ENCODE measurements around the gene UMAD1.
A peak's percentile ranks its signal among the peaks of the same experiment; 100 is the strongest.

UMAD1 gene

DNA sequence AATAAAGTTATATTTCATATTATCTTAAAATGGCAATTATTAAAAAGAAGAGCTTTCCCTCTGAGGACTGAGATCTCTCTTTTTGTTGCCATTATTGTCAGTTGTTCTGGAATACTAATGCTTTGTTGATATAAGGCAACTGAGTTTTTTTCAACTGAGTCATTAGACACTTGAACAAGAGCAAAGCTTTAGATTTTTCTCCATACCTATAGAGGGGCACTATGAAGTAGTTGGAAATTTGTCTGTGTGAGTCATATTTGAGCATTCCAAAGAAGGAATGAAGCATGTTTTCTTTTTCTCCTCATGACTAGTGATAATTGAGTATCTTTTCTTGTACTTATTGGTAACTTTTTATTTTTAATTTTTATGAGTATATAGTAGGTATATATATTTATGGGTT, 53.3 kb downstream of the UMAD1 start:
- no peak for DNase-seq

DNA sequence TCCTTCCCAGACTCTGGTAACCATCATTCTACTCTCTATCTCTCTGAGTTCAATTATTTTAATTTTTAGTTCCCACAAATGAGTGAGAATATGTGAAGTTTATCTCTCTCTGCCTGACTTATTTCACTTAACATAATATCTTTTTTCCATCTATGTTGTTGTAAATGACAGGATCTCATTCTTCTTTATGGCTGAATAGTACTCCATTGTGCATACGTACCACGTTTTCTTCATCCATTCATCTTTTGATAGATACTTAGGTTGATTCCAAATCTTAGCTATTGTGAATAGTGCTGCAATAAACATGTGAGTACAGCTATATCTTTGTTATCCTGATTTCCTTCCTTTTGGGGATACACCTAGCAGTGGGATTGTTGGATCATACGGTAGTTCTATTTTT, 54.0 kb downstream of the UMAD1 start:
- DNase-seq = no peak

DNA sequence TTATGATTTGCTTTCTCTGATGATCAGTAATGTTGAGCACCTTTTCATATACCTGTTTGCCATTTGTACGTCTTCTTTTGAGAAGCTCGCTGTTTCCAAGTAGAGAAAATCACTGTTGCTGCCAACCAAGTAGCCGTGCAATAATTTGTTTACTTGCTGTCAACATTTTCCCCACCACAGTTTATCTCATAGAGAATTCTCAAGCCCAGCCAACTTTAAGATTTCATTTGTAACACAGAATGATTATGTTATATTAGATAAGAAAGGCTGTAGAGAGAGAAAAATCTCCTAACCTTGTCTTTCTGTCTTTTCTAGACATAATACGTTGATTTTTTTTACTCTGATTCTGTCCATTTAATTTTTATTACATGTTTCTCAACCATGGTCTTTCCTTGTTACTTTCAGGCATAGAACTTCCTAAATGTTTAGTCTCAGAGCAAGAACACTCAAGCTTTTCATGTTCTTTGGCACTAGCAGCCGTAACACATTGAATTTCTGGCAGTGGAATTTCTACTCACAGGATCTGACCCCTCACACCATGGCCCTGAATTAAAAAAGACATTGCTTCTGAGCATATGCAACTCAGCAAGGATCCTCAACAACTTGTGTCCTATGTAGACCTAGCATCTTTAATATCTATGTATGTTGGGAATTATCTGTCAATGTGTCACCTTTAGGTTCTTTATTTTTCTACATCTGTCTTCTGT, 54.7 kb downstream of the UMAD1 start:
- no peak for DNase-seq

DNA sequence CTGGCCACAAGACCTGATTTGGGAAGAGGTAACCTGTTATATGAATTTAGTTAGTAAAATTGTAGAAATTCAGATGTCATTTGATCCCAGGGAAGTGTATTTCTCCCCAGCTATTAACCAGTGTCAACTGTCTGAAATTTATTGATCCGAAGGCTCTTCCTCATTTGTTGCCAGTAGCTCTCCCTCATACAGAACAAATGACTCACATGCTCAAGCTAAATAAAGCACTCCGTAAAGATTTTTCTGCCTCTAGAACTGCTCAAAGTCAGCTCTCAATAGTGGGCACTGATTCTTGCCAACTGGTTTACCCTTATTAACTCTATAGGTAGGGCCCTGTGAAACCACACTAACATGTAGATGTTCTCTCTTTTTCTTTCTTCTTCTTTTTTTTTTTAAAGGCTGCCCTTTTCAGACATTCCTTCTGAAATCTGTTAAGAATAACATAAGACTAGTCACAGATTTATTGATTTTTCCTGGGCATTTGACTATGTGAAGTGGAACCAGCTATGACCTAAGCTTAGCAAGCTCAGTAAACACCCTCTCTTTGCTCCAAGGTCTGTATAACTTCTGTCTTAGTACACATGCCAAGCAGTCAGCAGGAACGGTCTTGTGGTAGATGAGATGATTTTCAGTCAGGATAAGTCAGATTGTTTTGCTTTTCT, 56.0 kb downstream of the UMAD1 start:
- DNase-seq = no peak

DNA sequence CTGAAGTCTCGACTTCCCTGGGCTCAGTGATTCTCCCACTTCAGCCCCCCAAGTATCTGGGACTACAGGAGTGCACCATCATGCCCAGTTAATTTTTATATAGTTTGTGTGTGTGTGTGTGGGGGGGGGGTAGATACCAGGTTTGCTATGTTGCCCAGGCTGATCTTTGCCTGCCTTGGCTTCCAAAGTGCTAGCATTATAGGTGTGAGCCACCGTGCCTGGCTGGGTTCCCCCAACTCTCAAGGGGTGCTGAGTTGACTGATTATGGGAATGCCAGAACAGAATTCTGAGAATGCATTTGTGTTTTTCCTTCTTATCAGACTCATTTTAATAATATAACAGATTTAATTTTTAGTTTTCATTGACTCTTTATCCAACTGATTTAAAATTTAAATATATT, 58.4 kb downstream of the UMAD1 start:
- no peak for DNase-seq

- no peak for DNase-seq
Observed at GRCh38 chr7:7699380-7699779, 58.8 kb downstream of the UMAD1 start.

- DNase-seq = no peak
Observed at GRCh38 chr7:7699970-7700369, 59.4 kb downstream of the UMAD1 start.

- DNase-seq = no peak
Observed at GRCh38 chr7:7701527-7701926, 61.0 kb downstream of the UMAD1 start.

DNA sequence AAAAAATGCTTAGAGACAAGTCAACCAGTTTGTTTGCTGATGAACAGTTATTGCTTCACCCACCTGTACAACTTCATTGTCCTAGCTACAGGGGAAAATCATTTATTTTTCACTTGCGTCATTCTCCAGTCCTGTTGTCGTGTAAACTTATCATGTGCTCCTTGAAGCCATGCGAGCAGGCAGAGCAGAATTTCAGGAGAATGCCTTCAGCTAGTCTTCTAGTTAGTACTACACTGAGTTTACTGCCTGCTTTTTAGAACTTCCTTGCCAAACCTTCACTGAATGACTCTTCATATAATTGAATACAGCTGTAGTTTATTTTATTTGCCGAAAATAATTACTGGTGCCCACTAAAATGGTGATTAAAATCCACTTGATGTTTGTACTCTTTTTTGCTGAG, 62.3 kb downstream of the UMAD1 start:
- DNase-seq = no peak

- no peak for DNase-seq
Observed at GRCh38 chr7:7703427-7703826, 62.9 kb downstream of the UMAD1 start.

DNA sequence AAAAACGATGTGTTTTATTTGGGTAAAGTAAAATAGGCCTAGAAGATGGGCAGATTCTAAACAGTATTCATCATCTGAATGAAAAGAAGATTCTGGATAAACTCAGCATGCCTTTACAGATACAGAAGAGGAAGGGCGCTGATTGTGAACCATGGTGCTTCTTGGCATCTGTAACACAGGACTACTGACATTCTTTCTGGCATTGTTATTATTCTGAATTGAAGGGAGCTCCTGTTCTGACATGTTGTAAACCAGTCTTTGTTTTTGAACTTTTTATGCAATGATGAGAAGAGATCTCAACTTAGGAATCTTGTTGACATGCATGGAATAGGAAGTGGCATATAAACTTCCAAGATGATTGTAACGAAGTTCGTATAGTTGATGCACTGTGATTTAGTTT, 64.3 kb downstream of the UMAD1 start:
- no peak for DNase-seq

GRCh38 chr7:7705318-7705717, 64.8 kb downstream of the UMAD1 start:
- no peak for DNase-seq

GRCh38 chr7:7706101-7706511, 65.6 kb downstream of the UMAD1 start:
- DNase-seq = no peak

DNA sequence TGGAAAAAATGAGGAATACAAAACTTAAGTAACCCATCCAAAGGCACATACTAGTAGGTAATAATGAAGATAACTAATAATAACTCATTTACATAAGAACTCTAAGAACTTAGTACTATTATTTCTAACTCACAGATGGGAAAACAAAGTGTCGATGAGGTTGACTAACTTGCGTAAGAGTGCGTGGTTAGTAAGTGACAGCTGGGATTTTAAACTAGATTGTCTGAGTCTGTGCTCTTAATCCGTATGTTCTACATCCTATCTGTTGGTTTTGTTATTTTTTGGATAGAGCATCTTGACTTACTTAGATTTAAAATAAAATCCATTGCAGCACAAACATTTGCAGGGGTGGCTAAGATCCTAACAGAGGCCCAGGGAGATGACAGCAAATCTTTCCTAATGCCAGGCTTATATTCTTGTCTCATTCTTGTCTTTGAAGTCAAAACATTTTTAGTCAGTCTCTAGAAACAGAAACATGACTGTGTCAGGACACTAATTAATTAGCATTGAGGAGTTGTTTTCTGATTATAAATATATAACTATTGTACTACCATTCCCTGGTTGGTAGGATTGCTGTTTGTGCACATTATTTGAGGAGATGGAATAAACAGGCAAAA, 66.1 kb downstream of the UMAD1 start:
- no peak for DNase-seq

GRCh38 chr7:7707246-7707645, 66.7 kb downstream of the UMAD1 start:
- no peak for DNase-seq

- no peak for DNase-seq
Observed at GRCh38 chr7:7707806-7708205, 67.3 kb downstream of the UMAD1 start.

GRCh38 chr7:7709291-7709690, 68.7 kb downstream of the UMAD1 start:
- no peak for DNase-seq

- no peak for DNase-seq
Observed at GRCh38 chr7:7710469-7710868, 69.9 kb downstream of the UMAD1 start.

- no peak for DNase-seq
Observed at GRCh38 chr7:7713730-7714129, 73.2 kb downstream of the UMAD1 start.

DNA sequence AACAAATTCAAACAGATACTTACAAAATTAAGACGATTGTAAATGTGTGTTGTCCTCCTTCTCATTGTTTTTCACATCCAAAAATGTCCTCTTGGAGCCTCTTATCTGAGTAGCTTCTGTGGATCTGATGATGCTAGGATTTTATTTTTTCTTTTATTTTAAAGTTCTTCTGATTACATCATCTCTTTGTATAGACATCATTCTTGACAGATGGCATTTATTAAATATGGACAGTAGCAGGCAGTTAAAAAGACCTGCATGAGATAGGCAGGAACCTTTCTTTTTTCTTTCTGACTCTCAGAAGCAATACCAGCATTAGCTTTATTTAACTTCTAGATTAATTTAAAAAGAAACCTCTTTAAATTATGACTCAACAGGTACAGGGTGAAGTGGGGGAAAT, 77.9 kb downstream of the UMAD1 start, which contains the start of gene RPA3:
RPA3 (minus strand) TSS at position 116 of the 400 bp plus-strand sequence. CDS start 78,189 bp downstream, outside the sequence.
- no peak for DNase-seq

DNA sequence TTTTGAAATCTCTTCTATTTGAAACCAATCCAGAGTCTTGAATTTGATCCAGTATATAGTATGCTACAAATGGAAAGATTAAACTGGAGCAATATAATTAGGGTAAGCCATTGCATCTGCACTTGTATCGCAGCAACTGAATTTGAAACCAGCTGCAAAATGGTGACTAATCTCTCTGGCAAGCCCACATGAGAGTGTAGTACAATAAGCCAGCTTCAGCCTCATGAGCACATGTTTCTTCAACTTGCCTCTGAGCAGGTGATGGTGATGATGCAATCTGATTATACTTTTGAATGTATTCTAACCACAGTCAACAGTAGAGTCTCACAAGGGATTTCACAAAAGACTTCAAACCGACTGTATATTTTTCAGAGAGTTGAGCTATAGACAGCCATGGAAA, 78.7 kb downstream of the UMAD1 start:
- DNase-seq = peak; percentile 17 to 48

DNA sequence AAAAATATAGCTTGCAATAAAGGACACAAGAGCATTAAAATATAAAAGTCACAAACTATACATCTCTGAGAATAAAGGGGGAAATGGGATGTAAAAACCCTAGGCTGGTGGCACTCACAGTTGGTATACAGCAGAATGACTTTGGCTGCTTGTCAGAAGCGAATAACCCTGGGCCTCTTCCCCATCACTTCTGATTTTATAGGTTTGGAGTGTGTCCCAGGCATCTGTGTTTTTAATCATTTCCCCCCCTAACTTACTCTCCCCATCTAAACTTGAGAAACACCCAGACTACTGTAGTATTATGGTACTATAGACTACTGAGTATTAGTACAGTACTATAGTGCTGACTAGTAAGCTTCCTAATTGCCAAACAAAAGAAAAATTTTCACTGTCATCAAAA, 79.6 kb downstream of the UMAD1 start:
- no peak for DNase-seq

GRCh38 chr7:7720750-7721621, 80.4 kb downstream of the UMAD1 start:
- DNase-seq = no peak
